GM18867 (cell line): ENCODE results near the gene FAM222A.

ENCODE experiments used
- ATAC-seq: cut with Tn5 transposase; IDR thresholded peaks from one replicate; pipeline ENCODE4 v1.9.1; 2021; ENCODE audit warnings: mild to moderate bottlenecking, moderate library complexity; ENCODE audit not compliant: unreplicated experiment

Gene FAM222A

DNA sequence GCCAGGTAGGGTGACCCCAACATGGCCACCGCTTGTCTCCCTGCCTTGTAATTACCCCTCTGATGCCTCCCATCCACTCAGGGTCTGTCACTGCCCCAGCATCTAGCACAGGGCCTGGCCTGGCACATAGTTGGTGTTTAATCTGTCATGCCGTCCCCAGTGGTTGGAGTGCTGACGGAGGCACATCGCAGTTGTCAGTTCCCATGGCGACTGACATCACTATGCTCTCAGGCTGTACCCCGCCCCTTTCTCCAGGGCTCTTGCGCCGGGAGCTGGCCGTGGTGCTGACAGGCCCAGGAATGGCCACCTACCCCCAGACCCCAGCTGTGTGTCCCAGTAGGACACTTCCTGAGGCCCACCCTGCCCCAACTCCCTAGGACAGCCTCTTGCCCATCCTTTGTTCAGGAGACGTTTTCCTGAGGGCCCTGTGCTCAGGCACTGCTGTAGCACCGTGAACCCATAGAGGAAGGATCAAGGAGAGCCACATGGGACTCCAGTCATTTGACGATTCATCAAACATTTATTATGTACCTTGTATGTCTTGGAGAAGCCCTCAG, 23.0 kb downstream of the FAM222A start:
- ATAC-seq: no peak

- no peak for ATAC-seq
Observed at GRCh38 chr12:109737126-109737525, 23.5 kb downstream of the FAM222A start.

GRCh38 chr12:109737631-109738030, 24.0 kb downstream of the FAM222A start:
- no peak for ATAC-seq

GRCh38 chr12:109738209-109738608, 24.6 kb downstream of the FAM222A start:
- no peak for ATAC-seq

DNA sequence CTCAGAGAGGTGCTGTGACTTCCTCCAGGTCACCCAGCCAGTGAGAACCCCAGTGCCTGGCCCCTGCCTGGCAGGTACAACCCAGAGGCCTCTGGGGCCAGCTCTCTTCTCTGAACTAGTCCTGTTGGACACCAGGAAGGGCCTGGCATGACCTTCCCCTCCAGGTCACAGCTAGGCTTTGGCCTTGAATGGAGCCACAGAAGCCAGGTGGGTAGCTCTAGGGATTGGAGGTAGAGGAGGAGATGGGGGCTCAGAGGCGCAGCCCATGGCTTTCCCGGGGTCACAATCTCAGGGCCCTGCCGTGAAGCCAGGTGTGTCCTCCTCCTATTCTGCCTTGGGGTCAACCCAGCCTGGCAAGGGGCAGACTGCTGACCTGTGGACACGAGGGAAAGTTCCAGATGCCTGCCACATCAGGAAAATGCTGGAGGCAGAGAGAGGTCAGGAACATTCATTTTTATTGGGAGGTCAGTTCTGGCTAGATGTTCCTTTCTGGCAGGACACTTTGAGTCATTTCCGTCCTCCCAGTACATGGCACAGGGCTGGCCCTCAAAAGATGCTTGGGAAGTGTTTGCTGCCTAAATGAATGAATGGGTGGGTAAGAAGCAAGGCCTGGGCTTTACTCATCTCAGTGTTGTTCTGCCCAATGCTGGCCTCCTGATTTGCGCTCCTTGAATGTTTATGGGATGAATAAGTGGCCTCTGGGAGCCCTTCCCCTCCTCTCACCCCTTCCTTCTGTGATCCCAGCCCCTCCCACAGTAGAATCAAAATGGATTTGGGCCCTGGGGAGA, 25.4 kb downstream of the FAM222A start:
- ATAC-seq: no peak

DNA sequence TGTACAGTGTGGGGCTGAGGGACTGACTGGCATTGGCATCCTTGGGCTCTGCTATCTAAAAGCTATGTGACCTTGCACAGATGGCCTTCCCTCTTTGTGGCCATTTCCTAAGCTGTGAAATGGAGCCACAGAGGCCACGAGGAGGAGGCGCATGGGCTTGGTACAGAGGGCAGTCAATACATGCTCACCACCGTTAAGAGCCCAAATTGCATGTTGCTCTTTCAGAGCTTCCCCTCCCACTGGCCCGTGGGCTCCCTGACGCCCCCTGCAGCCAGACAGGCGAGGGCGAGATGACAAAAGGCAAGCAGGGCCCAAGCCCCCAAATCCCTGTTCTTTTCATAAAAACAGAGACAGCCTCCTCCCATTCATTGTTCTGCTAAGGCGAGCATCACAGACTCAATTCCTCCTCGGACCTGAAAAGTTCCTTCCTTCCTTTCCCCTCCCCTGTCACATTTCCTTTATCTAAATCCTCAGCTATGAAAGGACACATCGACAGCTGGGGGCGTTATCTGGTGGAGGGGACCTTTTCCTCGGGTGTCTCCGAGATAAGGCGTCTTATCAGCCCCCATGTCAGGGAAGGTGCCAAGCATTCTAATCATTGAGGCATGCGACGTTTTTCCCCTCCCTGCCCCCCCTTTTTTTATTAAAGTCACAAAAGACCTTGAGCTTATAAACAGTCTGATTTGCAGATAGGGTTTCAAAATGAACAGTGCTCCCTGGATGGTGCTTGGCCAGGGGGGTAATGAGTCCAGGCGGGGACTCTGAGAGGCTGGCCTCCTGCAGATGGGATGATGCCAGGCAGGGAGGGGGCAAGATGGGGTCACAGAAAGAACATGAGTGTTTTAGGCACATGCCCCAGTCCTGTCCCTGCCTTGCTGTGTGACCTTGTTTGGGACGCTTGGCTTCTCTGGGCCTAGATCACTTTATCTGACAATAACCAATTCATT, 26.4 kb downstream of the FAM222A start:
- no peak for ATAC-seq

DNA sequence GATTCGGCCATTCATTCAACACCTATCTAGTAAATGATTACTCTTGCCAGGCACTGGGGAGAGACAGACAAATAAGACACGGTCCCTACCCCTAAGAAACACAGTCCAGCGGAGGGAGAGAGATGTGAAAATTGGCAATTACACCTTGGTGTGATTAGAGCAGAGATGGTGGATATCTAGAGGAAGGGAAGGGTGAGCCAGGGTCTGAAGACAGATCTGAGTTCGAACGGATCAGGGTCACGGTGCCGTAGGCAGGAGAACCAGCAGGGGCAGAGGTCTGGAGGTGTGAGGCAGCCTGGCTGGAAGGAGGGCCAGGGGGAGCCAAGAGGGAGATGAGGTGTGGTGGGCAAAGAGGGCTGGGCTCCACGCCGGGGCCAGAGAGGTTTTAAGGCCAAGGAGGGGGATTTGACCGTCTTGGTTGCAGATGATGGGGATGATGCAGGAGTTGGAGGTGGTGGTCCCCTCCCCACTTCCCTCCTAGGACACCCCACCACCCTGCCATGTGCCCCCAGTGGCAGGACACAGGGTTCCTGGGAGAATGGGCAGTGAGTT, 27.1 kb downstream of the FAM222A start:
- no peak for ATAC-seq

- ATAC-seq: no peak
Observed at GRCh38 chr12:109741286-109741969, 27.8 kb downstream of the FAM222A start.

GRCh38 chr12:109741970-109742703, 28.5 kb downstream of the FAM222A start:
- ATAC-seq: no peak

GRCh38 chr12:109743076-109743910, 29.7 kb downstream of the FAM222A start:
- ATAC-seq: no peak

GRCh38 chr12:109744026-109744425, 30.4 kb downstream of the FAM222A start:
- no peak for ATAC-seq

GRCh38 chr12:109744986-109745942, 31.6 kb downstream of the FAM222A start:
- ATAC-seq: no peak

DNA sequence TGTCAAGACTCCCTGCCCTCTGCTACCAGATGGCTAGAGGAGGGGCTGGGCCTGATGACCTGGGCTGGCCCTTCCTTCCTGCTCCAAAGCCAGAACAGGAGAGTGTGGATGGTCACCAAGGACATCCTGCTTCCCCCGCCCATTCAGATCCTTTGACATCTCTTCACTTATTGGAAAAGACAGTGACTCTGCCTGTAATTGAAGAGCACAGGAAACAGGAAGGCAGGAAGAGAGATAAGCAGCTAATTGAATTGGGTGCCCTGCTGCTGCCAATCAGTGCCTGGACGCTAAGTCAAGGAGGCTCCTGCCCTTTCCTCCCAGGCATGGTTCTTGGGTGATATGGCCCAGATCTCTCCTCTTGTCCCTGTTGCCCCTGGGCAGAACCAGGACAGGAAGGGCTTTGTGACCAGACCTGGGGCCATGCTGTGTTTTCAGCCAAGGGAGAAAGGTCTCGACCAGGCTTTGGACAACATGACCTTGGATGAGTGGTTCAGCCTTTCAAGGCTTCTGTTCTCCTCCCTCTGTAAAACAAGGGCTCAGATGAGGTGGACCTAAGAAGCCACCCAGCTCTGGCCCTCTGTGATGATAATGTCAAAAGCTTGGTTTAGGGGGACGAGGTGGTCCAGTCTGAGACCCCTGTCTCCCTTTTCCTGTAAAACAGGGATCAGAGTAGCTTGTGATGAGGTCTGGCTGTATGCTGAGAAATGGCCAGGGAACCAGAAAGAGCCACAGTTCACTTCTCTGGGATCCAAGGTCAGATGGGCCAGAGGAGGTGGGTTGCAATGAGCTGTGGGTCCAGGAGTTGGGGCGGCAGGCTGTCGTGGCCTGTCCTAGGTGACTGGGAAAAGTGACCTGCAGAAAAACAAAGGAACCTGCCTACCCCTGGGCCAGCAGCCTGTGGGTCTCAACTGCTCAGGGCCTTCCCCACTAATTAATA, 38.8 kb downstream of the FAM222A start:
- no peak for ATAC-seq

- no peak for ATAC-seq
Observed at GRCh38 chr12:109753054-109753401, 39.4 kb downstream of the FAM222A start.

GRCh38 chr12:109753959-109754358, 40.3 kb downstream of the FAM222A start:
- ATAC-seq: no peak

GRCh38 chr12:109756457-109756856, 42.8 kb downstream of the FAM222A start:
- ATAC-seq: no peak

- no peak for ATAC-seq
Observed at GRCh38 chr12:109757671-109758265, 44.1 kb downstream of the FAM222A start.
